Measurements from ENCODE around the gene EPS15. TPM values are rescaled to one million over a fixed set of nuclear protein-coding genes. Genes with fewer than 3 reads are reported as not detected.

Gene EPS15
- total RNA-seq, 2 donors from 2014 or later = 50.0 to 54.7 TPM

GRCh38 chr1:51517361-51518032 lies 1.6 kb downstream of the EPS15 start:
- DNase-seq (ENCODE audit: low spot score) = no peak
- no peaks in the 10 kb centered on the region for H3K36me3 ChIP-seq
- H3K4me1 ChIP-seq = peaks cover 2 to 31% of the 10 kb centered on the region in 2 donors
- no peaks in the 10 kb centered on the region for H3K9me3 ChIP-seq
- no peaks in the 10 kb centered on the region for H3K27me3 ChIP-seq
- TF ChIP-seq, protein P1, sequence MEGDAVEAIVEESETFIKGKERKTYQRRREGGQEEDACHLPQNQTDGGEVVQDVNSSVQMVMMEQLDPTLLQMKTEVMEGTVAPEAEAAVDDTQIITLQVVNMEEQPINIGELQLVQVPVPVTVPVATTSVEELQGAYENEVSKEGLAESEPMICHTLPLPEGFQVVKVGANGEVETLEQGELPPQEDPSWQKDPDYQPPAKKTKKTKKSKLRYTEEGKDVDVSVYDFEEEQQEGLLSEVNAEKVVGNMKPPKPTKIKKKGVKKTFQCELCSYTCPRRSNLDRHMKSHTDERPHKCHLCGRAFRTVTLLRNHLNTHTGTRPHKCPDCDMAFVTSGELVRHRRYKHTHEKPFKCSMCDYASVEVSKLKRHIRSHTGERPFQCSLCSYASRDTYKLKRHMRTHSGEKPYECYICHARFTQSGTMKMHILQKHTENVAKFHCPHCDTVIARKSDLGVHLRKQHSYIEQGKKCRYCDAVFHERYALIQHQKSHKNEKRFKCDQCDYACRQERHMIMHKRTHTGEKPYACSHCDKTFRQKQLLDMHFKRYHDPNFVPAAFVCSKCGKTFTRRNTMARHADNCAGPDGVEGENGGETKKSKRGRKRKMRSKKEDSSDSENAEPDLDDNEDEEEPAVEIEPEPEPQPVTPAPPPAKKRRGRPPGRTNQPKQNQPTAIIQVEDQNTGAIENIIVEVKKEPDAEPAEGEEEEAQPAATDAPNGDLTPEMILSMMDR (IDR thresholded peaks at IDR 0.05) = no peak
- H3K27ac ChIP-seq = peak overlapping the region; percentile 84 to 87
- peak overlapping the region; percentile 84 to 95 for H3K4me3 ChIP-seq

DNA sequence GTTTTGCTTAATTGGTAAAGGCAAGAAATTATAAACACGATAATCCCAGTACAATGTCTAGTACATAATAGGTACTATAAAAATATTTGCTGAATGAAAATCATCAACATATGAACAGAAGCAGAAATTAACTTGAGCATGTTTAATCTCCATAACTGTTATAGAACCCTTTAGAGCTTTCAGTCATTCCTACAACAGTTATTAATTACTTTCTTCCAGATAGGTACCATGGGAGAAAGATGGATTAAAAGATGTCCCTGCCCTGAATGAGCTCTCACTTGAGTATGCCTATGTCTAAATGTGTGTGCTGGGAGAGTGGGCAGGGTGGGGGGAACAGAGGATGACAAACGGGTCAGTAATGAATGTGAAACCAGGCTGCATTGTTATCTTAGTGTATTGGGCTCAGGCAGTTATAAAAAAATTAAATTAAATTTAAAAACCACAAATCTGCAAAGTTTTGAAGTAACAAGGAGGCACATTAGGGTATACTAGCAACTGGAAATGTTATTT lies 2.4 kb downstream of the EPS15 start:
- TF ChIP-seq, protein P1 (IDR thresholded peaks at IDR 0.05) = no peak
- no peaks in the 10 kb centered on the region for H3K36me3 ChIP-seq
- H3K27me3 ChIP-seq = no peaks in the 10 kb centered on the region
- peaks cover 2 to 39% of the 10 kb centered on the region in 2 donors for H3K4me1 ChIP-seq
- peak overlapping the region; percentile 84 to 87 for H3K27ac ChIP-seq
- peak overlapping the region; percentile 84 to 95 for H3K4me3 ChIP-seq
- DNase-seq (ENCODE audit: low spot score) = no peak
- no peaks in the 10 kb centered on the region for H3K9me3 ChIP-seq

DNA sequence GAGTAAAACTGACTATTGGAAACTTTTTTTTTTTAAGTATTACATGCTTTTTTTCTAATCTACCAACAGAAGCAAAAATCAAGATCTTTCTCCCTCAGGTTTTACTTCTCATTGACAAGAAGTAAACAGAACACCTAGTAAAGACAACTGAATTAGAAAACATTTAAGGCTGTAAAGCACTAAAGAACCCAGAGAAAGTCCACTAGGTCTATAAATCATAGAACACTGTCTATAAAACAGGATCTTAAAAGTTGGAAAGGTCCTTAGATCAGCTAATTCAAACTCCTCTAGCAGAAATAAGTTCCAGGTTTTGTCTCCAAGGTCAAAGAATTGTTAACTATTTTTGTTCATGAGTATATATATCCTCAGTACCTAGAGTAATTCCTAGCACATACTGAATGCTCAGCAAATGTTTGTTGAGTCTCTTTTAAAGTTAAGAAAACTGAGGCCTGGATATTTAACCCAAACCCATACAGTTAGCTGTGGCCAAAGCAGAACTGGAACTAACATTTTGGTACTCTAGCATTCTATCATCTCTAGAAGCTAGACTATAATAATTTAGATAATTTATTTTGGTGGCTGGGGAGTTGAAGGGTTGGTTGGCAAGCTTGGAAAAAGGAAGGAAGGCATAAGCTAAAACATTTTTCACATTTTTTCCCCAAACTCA lies 3.0 kb downstream of the EPS15 start:
- no peaks in the 10 kb centered on the region for H3K9me3 ChIP-seq
- peak overlapping the region; percentile 84 to 95 for H3K4me3 ChIP-seq
- DNase-seq (ENCODE audit: low spot score) = no peak
- TF ChIP-seq, protein P1 (IDR thresholded peaks at IDR 0.05) = no peak
- peaks cover 2 to 42% of the 10 kb centered on the region in 2 donors for H3K4me1 ChIP-seq
- no peaks in the 10 kb centered on the region for H3K27me3 ChIP-seq
- H3K36me3 ChIP-seq = no peaks in the 10 kb centered on the region
- peak overlapping the region; percentile 84 to 87 for H3K27ac ChIP-seq

DNA sequence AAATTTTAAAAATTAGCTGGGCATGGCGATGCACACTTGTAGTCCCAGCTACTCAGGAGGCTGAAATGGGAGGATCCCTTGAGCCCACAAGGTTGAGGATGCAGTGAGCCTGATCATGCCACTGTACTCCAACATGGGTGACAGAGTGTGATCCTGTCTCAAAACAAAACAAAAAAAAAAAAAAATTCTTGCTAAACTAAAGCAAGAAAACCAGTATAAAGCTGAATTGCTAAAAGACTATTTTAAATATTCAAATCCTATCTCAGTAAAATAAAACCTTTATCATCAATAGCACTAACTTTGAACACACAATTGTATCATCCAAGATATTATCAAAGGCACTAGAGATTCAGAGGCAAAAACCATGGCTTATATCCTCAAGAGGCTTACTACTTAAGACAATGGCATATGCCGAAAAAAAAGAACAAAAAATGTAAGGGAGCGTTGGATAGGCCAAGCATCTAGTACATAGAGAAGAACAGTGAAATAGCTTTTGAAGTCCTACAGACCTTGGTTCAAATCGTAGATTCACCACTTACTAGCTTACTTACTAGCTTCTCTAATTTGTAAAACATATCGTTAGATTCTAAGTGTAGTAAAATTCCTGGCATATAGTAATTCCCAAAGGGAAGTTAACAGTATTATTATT lies 3.6 kb downstream of the EPS15 start:
- Histone ChIP-seq H3K4me3 (peak overlapping the region in 1 of 2 donors; percentile 6), H3K27me3 (no peaks in the 10 kb centered on the region), H3K36me3 (no peaks in the 10 kb centered on the region), H3K27ac (peak overlapping the region; percentile 84 to 87), H3K9me3 (no peaks in the 10 kb centered on the region), H3K4me1 (peaks cover 2 to 42% of the 10 kb centered on the region in 2 donors)
- TF ChIP-seq, protein P1 (IDR thresholded peaks at IDR 0.05) = no peak
- no peak for DNase-seq (ENCODE audit: low spot score)

GRCh38 chr1:51514733-51515132 lies 4.3 kb downstream of the EPS15 start:
- Histone ChIP-seq H3K27ac (peak overlapping the region; percentile 84 to 87), H3K4me3 (peak overlapping the region in 1 of 2 donors; percentile 6), H3K36me3 (no peaks in the 10 kb centered on the region), H3K4me1 (peaks cover 2 to 47% of the 10 kb centered on the region in 2 donors), H3K27me3 (no peaks in the 10 kb centered on the region), H3K9me3 (no peaks in the 10 kb centered on the region)
- DNase-seq (ENCODE audit: low spot score) = no peak
- TF ChIP-seq, protein P1 (IDR thresholded peaks at IDR 0.05) = no peak

Measured in right atrium auricular region (tissue), 2 donors.